Sigmoid colon (tissue), 7 donors: Measurements from ENCODE around the gene PPM1B. TPM values are rescaled to one million over a fixed set of nuclear protein-coding genes. Genes with fewer than 3 reads are reported as not detected.

Experiments
- DNase-seq: peaks from one replicate; pipeline ENCODE4 v3.0.0-alpha.2; 2019
- H3K27ac ChIP-seq, 4 donors: fragments of 200-600 bp; sonication (generic); one replicate each; pipeline ENCODE4 v1.5.1; 2016 to 2019; ENCODE audit warnings: mild to moderate bottlenecking in 1 of 4
- H3K27me3 ChIP-seq, 3 donors: fragments of 200-600 bp; sonication (generic); one replicate each; pipeline ENCODE4 v1.5.1; 2019; ENCODE audit warnings: mild to moderate bottlenecking in 1 of 3
- H3K36me3 ChIP-seq, 4 donors: fragments of 200-600 bp; sonication (generic); one replicate each; pipeline ENCODE4 v1.5.1; 2016 to 2019
- H3K4me1 ChIP-seq, 4 donors: fragments of 200-600 bp; sonication (generic); one replicate each; pipeline ENCODE4 v1.5.1; 2017 to 2019
- H3K4me3 ChIP-seq, 4 donors: fragments of 200-600 bp; sonication (generic); one replicate each; pipeline ENCODE4 v1.5.1; 2017 to 2019; ENCODE audit warnings: mild to moderate bottlenecking in 2 of 4, moderate library complexity in 1 of 4
- H3K9me3 ChIP-seq, 4 donors: fragments of 200-600 bp in 3 of 4; sonication (generic) in 3 of 4; one replicate each; pipeline versions ENCODE4 v1.5.1 to v1.6.1; 2013 to 2019
- CTCF ChIP-seq, 4 experiments: fragments of 450-650 bp in 3 of 4; fragments of 200-600 bp in 1 of 4; IDR thresholded peaks; one replicate each; pipeline ENCODE4 v1.5.1; 2016 to 2019; ENCODE audit warnings: antibody characterized with exemption in 4 of 4, mild to moderate bottlenecking in 3 of 4, moderate library complexity in 2 of 4
- EP300 ChIP-seq, 4 donors: sonication (generic); formaldehyde crosslinking; IDR thresholded peaks; one replicate each; pipeline ENCODE4 v1.6.1; 2017; ENCODE audit warnings: antibody characterized with exemption in 4 of 4
- POLR2A ChIP-seq, 2 donors: fragments of 450-650 bp; IDR thresholded peaks; one replicate each; pipeline ENCODE4 v1.6.1; 2016; ENCODE audit warnings: antibody characterized with exemption in 2 of 2, mild to moderate bottlenecking in 2 of 2, moderate library complexity in 2 of 2
- POLR2AphosphoS5 ChIP-seq, 4 donors: sonication (generic); formaldehyde crosslinking; IDR thresholded peaks; one replicate each; pipeline ENCODE4 v1.6.1; 2017; ENCODE audit warnings: antibody characterized with exemption in 4 of 4
- whole genome bisulfite sequencing, 2 donors: extraction: QIAGEN DNeasy Blood & Tissue Kit; methylation state at CpG; one replicate each; pipeline ENCODE4 v1.1.7; 2013; 5-methylcytosine and 5-hydroxymethylcytosine counted together
- intact Hi-C: fragments of 100-400 bp; cut with DNase I; formaldehyde crosslinking; loops from one replicate; pipeline ENCODE4 v1.15.1; 2023
- polyA plus RNA-seq, 3 donors: library from polyadenylated mRNA; stranded (reverse); fragments of 200-250 nt; gene quantifications; one replicate each; pipeline ENCODE4 v1.2.3, GENCODE V29; 2013
- total RNA-seq, 4 donors: library from RNA; depleted of rRNA; stranded (reverse); fragments of >200 nt; gene quantifications; one replicate each; pipeline ENCODE4 v1.1.0, GENCODE V29; 2016
- donor health status: healthy with polysubstance abuse.
- donor health status: Bipolar disorder and iron deficiency.
- donor health status: healthy.

The PPM1B gene
- total and polyA plus RNA-seq, 7 donors = 29.4 to 47.8 (median 41.3) TPM

- no peak for TF ChIP-seq POLR2AphosphoS5 (IDR thresholded peaks at IDR 0.05)
- TF ChIP-seq POLR2A (IDR thresholded peaks at IDR 0.05) = no peak
- TF ChIP-seq CTCF (IDR thresholded peaks at IDR 0.05) = no peak
- TF ChIP-seq EP300 (IDR thresholded peaks at IDR 0.05) = no peak
- Histone ChIP-seq H3K27me3 (no peaks in the 10 kb centered on the region), H3K9me3 (no peaks in the 10 kb centered on the region), H3K36me3 (no peaks in the 10 kb centered on the region), H3K27ac (no peak overlapping the region), H3K4me1 (no peaks in the 10 kb centered on the region), H3K4me3 (no peak overlapping the region)
- 83 to 92% methylated on average over 1 of the region's 1 CpG for WGBS, 2 donors
- DNase-seq = no peak
- intact Hi-C loops = no loop called here
Measured at GRCh38 chr2:44142306-44142705, 26.4 kb upstream of the PPM1B start.

GRCh38 chr2:44143701-44144100 lies 25.0 kb upstream of the PPM1B start:
- no peak overlapping the region for H3K27ac ChIP-seq

GRCh38 chr2:44148999-44149398 lies 19.7 kb upstream of the PPM1B start:
- Histone ChIP-seq H3K9me3 (no peaks in the 10 kb centered on the region), H3K27me3 (peaks cover 0 to 5% (median 0%) of the 10 kb centered on the region in 3 donors), H3K27ac (no peak overlapping the region), H3K4me1 (no peaks in the 10 kb centered on the region), H3K36me3 (no peaks in the 10 kb centered on the region), H3K4me3 (no peak overlapping the region)
- intact Hi-C loops = no loop called here
- DNase-seq = no peak
- WGBS, 2 donors = 71 to 86% methylated on average over 1 of the region's 1 CpG
- TF ChIP-seq POLR2AphosphoS5 (IDR thresholded peaks at IDR 0.05) (no peak), POLR2A (IDR thresholded peaks at IDR 0.05) (no peak), CTCF (IDR thresholded peaks at IDR 0.05) (no peak), EP300 (IDR thresholded peaks at IDR 0.05) (no peak)

More at GRCh38 chr2:44143701-44144100, 25.0 kb upstream of the PPM1B start:
- H3K36me3 ChIP-seq = no peaks in the 10 kb centered on the region
- H3K4me1 ChIP-seq = no peaks in the 10 kb centered on the region
- WGBS, 2 donors = 58 to 78% methylated on average over 3 of the region's 3 CpGs
- no peak for DNase-seq
- no peak overlapping the region for H3K4me3 ChIP-seq
- intact Hi-C loops = no loop called here
- peaks cover 0 to 2% (median 0%) of the 10 kb centered on the region in 3 donors for H3K27me3 ChIP-seq
- no peak for TF ChIP-seq EP300 (IDR thresholded peaks at IDR 0.05)
- no peak for TF ChIP-seq CTCF (IDR thresholded peaks at IDR 0.05)
- no peak for TF ChIP-seq POLR2AphosphoS5 (IDR thresholded peaks at IDR 0.05)
- no peak for TF ChIP-seq POLR2A (IDR thresholded peaks at IDR 0.05)
- no peaks in the 10 kb centered on the region for H3K9me3 ChIP-seq

GRCh38 chr2:44150473-44150872 lies 18.2 kb upstream of the PPM1B start:
- no peak overlapping the region for H3K27ac ChIP-seq
- TF ChIP-seq POLR2AphosphoS5 (IDR thresholded peaks at IDR 0.05) (no peak), POLR2A (IDR thresholded peaks at IDR 0.05) (no peak), CTCF (IDR thresholded peaks at IDR 0.05) (no peak), EP300 (IDR thresholded peaks at IDR 0.05) (no peak)

More at GRCh38 chr2:44150473-44150872, 18.2 kb upstream of the PPM1B start:
- H3K4me3 ChIP-seq = no peak overlapping the region
- no peaks in the 10 kb centered on the region for H3K4me1 ChIP-seq
- H3K27me3 ChIP-seq = peaks cover 0 to 5% (median 0%) of the 10 kb centered on the region in 3 donors
- H3K9me3 ChIP-seq = no peaks in the 10 kb centered on the region
- no peak for DNase-seq
- H3K36me3 ChIP-seq = no peaks in the 10 kb centered on the region
- 88 to 92% methylated on average over 3 of the region's 3 CpGs for WGBS, 2 donors
- intact Hi-C loops = no loop called here
